ENCODE data around the gene HID1.
"Not testable (repeated sequence)": the region's sequence is repeated elsewhere in the genome, so short reads cannot be mapped to it uniquely, and the experiment has no call there.

HID1 gene

GRCh38 chr17:74921026-74921681, 51.4 kb downstream of the HID1 start:
- DNase-seq, result no peak

- DNase-seq, result no peak
These were observed 51.9 kb downstream of the HID1 start for GRCh38 chr17:74920642-74921025.

GRCh38 chr17:74920306-74920620, 52.3 kb downstream of the HID1 start:
- no peak for DNase-seq

GRCh38 chr17:74919440-74920305, 52.9 kb downstream of the HID1 start:
- DNase-seq, result no peak

GRCh38 chr17:74918906-74919305, 53.7 kb downstream of the HID1 start:
- DNase-seq, result no peak

GRCh38 chr17:74917430-74917829, 55.1 kb downstream of the HID1 start:
- no peak for DNase-seq

GRCh38 chr17:74916851-74917199, 55.7 kb downstream of the HID1 start:
- no peak for DNase-seq

- DNase-seq, result no peak
These were observed 56.3 kb downstream of the HID1 start for GRCh38 chr17:74916136-74916850.

GRCh38 chr17:74911423-74911822, 61.1 kb downstream of the HID1 start:
- not testable (repeated sequence) for DNase-seq

GRCh38 chr17:74909097-74909496, 63.5 kb downstream of the HID1 start:
- not testable (repeated sequence) for DNase-seq

GRCh38 chr17:74907012-74907411, 65.5 kb downstream of the HID1 start:
- DNase-seq, result no peak

- DNase-seq, result not testable (repeated sequence)
These were observed 66.3 kb downstream of the HID1 start for GRCh38 chr17:74906214-74906793.

GRCh38 chr17:74904687-74905409, 67.7 kb downstream of the HID1 start:
- DNase-seq, result no peak

GRCh38 chr17:74903671-74904070, 68.9 kb downstream of the HID1 start:
- no peak for DNase-seq

GRCh38 chr17:74903034-74903433, 69.5 kb downstream of the HID1 start:
- DNase-seq, result no peak

- DNase-seq, result no peak
These were observed 71.0 kb downstream of the HID1 start for GRCh38 chr17:74901353-74902135.

Data from activated CD4-positive, CD25-positive, alpha-beta regulatory T cell treated with anti-CD3 and anti-CD28 coated beads, Interleukin-2, amount 50 U/mL, for 72 hours (primary cell).